MM.1S (cell line): ENCODE results near the gene MAGEA2.

Experiments
- EZH2 ChIP-seq: fragments of 300-600 bp; sonication (generic); optimal IDR thresholded peaks from 2 replicates; pipeline ENCODE3; 2017; ENCODE audit warnings: low read depth, mild to moderate bottlenecking, antibody characterized with exemption, low read length, mixed read lengths
- TF ChIP-seq, protein P1 (sequence below): fragments of 300-600 bp; sonication (generic); IDR thresholded peaks from 2 replicates; pipeline ENCODE4 v1.5.1; 2016; ENCODE audit warnings: antibody characterized with exemption, low read length, mixed read lengths

DNA sequence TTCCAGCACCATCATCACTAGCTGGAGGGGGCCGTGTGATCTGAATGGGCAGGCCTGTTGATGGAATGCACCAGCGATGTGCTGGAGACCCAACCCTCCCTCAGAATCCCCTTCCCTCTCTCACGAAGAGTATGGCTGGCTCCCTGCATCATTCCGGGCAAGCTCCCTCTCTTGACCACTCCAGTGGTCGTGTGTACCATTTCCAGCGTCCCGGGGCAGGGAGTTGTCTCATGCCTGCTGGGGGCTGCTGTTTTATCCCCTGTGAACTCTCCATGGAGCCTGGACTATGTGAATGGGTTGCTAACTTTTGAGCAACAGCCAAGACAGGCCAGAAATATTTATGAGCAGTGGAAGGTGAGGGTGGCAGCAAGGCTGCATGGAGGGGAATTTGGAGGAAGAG is 28.2 kb downstream of the MAGEA2 start:
- no peak for TF ChIP-seq EZH2
- TF ChIP-seq, protein P1, sequence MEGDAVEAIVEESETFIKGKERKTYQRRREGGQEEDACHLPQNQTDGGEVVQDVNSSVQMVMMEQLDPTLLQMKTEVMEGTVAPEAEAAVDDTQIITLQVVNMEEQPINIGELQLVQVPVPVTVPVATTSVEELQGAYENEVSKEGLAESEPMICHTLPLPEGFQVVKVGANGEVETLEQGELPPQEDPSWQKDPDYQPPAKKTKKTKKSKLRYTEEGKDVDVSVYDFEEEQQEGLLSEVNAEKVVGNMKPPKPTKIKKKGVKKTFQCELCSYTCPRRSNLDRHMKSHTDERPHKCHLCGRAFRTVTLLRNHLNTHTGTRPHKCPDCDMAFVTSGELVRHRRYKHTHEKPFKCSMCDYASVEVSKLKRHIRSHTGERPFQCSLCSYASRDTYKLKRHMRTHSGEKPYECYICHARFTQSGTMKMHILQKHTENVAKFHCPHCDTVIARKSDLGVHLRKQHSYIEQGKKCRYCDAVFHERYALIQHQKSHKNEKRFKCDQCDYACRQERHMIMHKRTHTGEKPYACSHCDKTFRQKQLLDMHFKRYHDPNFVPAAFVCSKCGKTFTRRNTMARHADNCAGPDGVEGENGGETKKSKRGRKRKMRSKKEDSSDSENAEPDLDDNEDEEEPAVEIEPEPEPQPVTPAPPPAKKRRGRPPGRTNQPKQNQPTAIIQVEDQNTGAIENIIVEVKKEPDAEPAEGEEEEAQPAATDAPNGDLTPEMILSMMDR: no peak
